Measurements from ENCODE around the gene OR1F1. TPM values are rescaled to one million over a fixed set of nuclear protein-coding genes. Genes with fewer than 3 reads are reported as not detected.
"Not testable (repeated sequence)": the region's sequence is repeated elsewhere in the genome, so short reads cannot be mapped to it uniquely, and the experiment has no call there.

Gene OR1F1
- total and polyA plus RNA-seq, 2 experiments from 2014 or later = not detected

GRCh38 chr16:3180445-3180878 is 7.5 kb upstream of the OR1F1 start:
- TF ChIP-seq CTCF (IDR thresholded peaks at IDR 0.05; ENCODE audit: low read depth, low read length) = no peak
- Histone ChIP-seq H3K4me3 (no peak overlapping the region), H3K4me1 (ENCODE audit: low read depth) (peaks cover 3% of the 10 kb centered on the region), H3K36me3 (no peaks in the 10 kb centered on the region), H3K27me3 (peaks cover 99% of the 10 kb centered on the region), H3K27ac (no peak overlapping the region), H3K9me3 (ENCODE audit: low read depth) (no peaks in the 10 kb centered on the region)
- no peak for DNase-seq (ENCODE audit: low read depth in 1 of 2, low spot score in 1 of 2)

- not testable (repeated sequence) for H3K4me1 ChIP-seq (ENCODE audit: low read depth); DNase-seq (ENCODE audit: low read depth in 1 of 2, low spot score in 1 of 2); H3K4me3 ChIP-seq; H3K9me3 ChIP-seq (ENCODE audit: low read depth); H3K27ac ChIP-seq; H3K36me3 ChIP-seq
- peaks cover 99% of the 10 kb centered on the region for H3K27me3 ChIP-seq
These were observed 5.8 kb upstream of the OR1F1 start for GRCh38 chr16:3182293-3182607.

- Histone ChIP-seq H3K4me3 (peak overlapping the region; percentile 25), H3K36me3 (no peaks in the 10 kb centered on the region), H3K27ac (no peak overlapping the region), H3K4me1 (ENCODE audit: low read depth) (peaks cover 3% of the 10 kb centered on the region), H3K27me3 (peaks cover 98% of the 10 kb centered on the region), H3K9me3 (ENCODE audit: low read depth) (no peaks in the 10 kb centered on the region)
- peak; percentile 44 for TF ChIP-seq CTCF (IDR thresholded peaks at IDR 0.05; ENCODE audit: low read depth, low read length)
- peak; percentile 47 to 57 for DNase-seq (ENCODE audit: low read depth in 1 of 2, low spot score in 1 of 2)
These were observed 5.2 kb upstream of the OR1F1 start for GRCh38 chr16:3182608-3183444.

- Histone ChIP-seq H3K27me3 (peaks cover 97% of the 10 kb centered on the region), H3K9me3 (ENCODE audit: low read depth) (no peaks in the 10 kb centered on the region), H3K4me1 (ENCODE audit: low read depth) (peaks cover 3% of the 10 kb centered on the region), H3K36me3 (no peaks in the 10 kb centered on the region), H3K27ac (no peak overlapping the region), H3K4me3 (peak overlapping the region; percentile 25)
- no peak for DNase-seq (ENCODE audit: low read depth in 1 of 2, low spot score in 1 of 2)
- no peak for TF ChIP-seq CTCF (IDR thresholded peaks at IDR 0.05; ENCODE audit: low read depth, low read length)
These were observed 4.4 kb upstream of the OR1F1 start for GRCh38 chr16:3183445-3184139.

GRCh38 chr16:3186946-3187690 is 886 bp upstream of the OR1F1 start:
- Histone ChIP-seq H3K36me3 (no peaks in the 10 kb centered on the region), H3K27ac (no peak overlapping the region), H3K4me3 (no peak overlapping the region), H3K27me3 (peaks cover 97% of the 10 kb centered on the region), H3K4me1 (ENCODE audit: low read depth) (peaks cover 6% of the 10 kb centered on the region), H3K9me3 (ENCODE audit: low read depth) (no peaks in the 10 kb centered on the region)
- no peak for DNase-seq (ENCODE audit: low read depth in 1 of 2, low spot score in 1 of 2)
- TF ChIP-seq CTCF (IDR thresholded peaks at IDR 0.05; ENCODE audit: low read depth, low read length) = no peak

- Histone ChIP-seq H3K9me3 (ENCODE audit: low read depth) (no peaks in the 10 kb centered on the region), H3K27ac (no peak overlapping the region), H3K27me3 (peaks cover 96% of the 10 kb centered on the region), H3K36me3 (no peaks in the 10 kb centered on the region), H3K4me3 (peak overlapping the region; percentile 61), H3K4me1 (ENCODE audit: low read depth) (peaks cover 3% of the 10 kb centered on the region)
- no peak for DNase-seq (ENCODE audit: low read depth in 1 of 2, low spot score in 1 of 2)
- TF ChIP-seq CTCF (IDR thresholded peaks at IDR 0.05; ENCODE audit: low read depth, low read length) = no peak
These were observed 596 bp downstream of the OR1F1 start for GRCh38 chr16:3188675-3188924.
